Right cardiac atrium (tissue), 5 donors: Measurements from ENCODE around the gene PKDCC. TPM values are rescaled to one million over a fixed set of nuclear protein-coding genes. Genes with fewer than 3 reads are reported as not detected.

Experiments
- ATAC-seq, 2 donors: fragments of 200-7000 bp; cut with Tn5 transposase; one replicate each; pipeline versions ENCODE4 v1.8.0 to v1.9.1; 2020; ENCODE audit warnings: moderate library complexity in 2 of 2, mild to moderate bottlenecking in 1 of 2
- DNase-seq, 3 donors: peaks; one replicate each; pipeline ENCODE4 v3.0.0-alpha.2; 2020
- H3K27ac ChIP-seq: one replicate; pipeline ENCODE4 v1.5.1; 2013; ENCODE audit warnings: mild to moderate bottlenecking, low read length, control low read depth, moderate library complexity
- H3K27me3 ChIP-seq: one replicate; pipeline ENCODE4 v1.6.1; 2013; ENCODE audit not compliant: control insufficient read depth, insufficient read depth
- H3K4me1 ChIP-seq: one replicate; pipeline ENCODE4 v1.6.1; 2013; ENCODE audit warnings: low read length; ENCODE audit not compliant: control insufficient read depth, insufficient read depth
- H3K4me3 ChIP-seq: one replicate; pipeline ENCODE4 v1.5.1; 2013; ENCODE audit warnings: low read length, control low read depth
- H3K9me3 ChIP-seq: one replicate; pipeline ENCODE4 v1.6.1; 2013; ENCODE audit warnings: low read length; ENCODE audit not compliant: control insufficient read depth
- WGBS: extraction: QIAGEN DNeasy Blood & Tissue Kit; methylation state at CpG from one replicate; pipeline ENCODE4 v1.1.7; 2013; 5-methylcytosine and 5-hydroxymethylcytosine counted together
- intact Hi-C, 4 donors: fragments of 100-400 bp; cut with DNase I; formaldehyde crosslinking; loops; one replicate each; pipeline versions ENCODE4 v1.11.0 to v1.14.0; 2022 to 2023
- polyA plus RNA-seq: library from polyadenylated mRNA; stranded (reverse); fragments of 200-250 nt; gene quantifications from one replicate; pipeline ENCODE4 v1.2.3, GENCODE V29; 2013
- total RNA-seq, 4 donors: library from RNA; stranded (reverse); fragmentation: NEBNext Ultra II Directional; extraction: Animal tissue kit (Norgen Biotek cat#: 25700); gene quantifications; one replicate each; pipeline ENCODE4 v1.2.1, GENCODE V29; 2021
- donor health status: healthy with polysubstance abuse.
- donor health status: DM: no; HTN: yes; CAD: no.
- donor health status: DM: no; HTN: no; CAD: no.
- donor health status: DM: no; HTN: yes; CAD: no; lungs with severe emphysema.
- donor health status: DM: yes; HTN: yes; CAD: no.

The PKDCC gene
- total and polyA plus RNA-seq, 5 donors, result 92.2 to 189 (median 132) TPM

GRCh38 chr2:42010743-42011298 lies 37.0 kb upstream of the PKDCC start:
- Histone ChIP-seq H3K4me1 (peaks cover 6% of the 10 kb centered on the region), H3K27ac (no peak overlapping the region), H3K9me3 (no peaks in the 10 kb centered on the region), H3K4me3 (no peak overlapping the region), H3K27me3 (no peaks in the 10 kb centered on the region)
- no peak for DNase-seq
- peak; percentile 11 to 38 for ATAC-seq
- 84% methylated on average over 11 of the region's 11 CpGs for WGBS
- intact Hi-C loops, result no loop called here

- Histone ChIP-seq H3K27ac (no peak overlapping the region), H3K9me3 (no peaks in the 10 kb centered on the region), H3K4me3 (no peak overlapping the region), H3K27me3 (no peaks in the 10 kb centered on the region), H3K4me1 (peaks cover 6% of the 10 kb centered on the region)
- intact Hi-C loops, result no loop called here
- DNase-seq (no peak), ATAC-seq (no peak)
- WGBS, result 88% methylated on average over 1 of the region's 1 CpG
These were observed 35.7 kb upstream of the PKDCC start for GRCh38 chr2:42012137-42012536.

GRCh38 chr2:42012651-42013050 lies 35.2 kb upstream of the PKDCC start:
- Histone ChIP-seq H3K4me3 (no peak overlapping the region), H3K9me3 (no peaks in the 10 kb centered on the region), H3K4me1 (peaks cover 6% of the 10 kb centered on the region), H3K27me3 (no peaks in the 10 kb centered on the region), H3K27ac (no peak overlapping the region)
- intact Hi-C loops, result no loop called here
- ATAC-seq (no peak), DNase-seq (no peak)

GRCh38 chr2:42013409-42013808 lies 34.4 kb upstream of the PKDCC start:
- DNase-seq, result no peak
- peaks cover 3% of the 10 kb centered on the region for H3K4me1 ChIP-seq
- no peak overlapping the region for H3K4me3 ChIP-seq
- no peak overlapping the region for H3K27ac ChIP-seq
- no peaks in the 10 kb centered on the region for H3K9me3 ChIP-seq
- no peak for ATAC-seq
- H3K27me3 ChIP-seq, result no peaks in the 10 kb centered on the region
- intact Hi-C loops, result no loop called here
- 87% methylated on average over 2 of the region's 2 CpGs for WGBS

- intact Hi-C loops, result no loop called here
- Histone ChIP-seq H3K4me1 (peaks cover 7% of the 10 kb centered on the region), H3K9me3 (no peaks in the 10 kb centered on the region), H3K27me3 (no peaks in the 10 kb centered on the region), H3K4me3 (no peak overlapping the region), H3K27ac (no peak overlapping the region)
- WGBS, result 43% methylated on average over 4 of the region's 4 CpGs
- peak; percentile 9 to 44 for ATAC-seq
- peak in 1 of 3 donors; percentile 65 for DNase-seq
These were observed 26.4 kb upstream of the PKDCC start for GRCh38 chr2:42021464-42021863.

- H3K4me1 ChIP-seq, result peaks cover 16% of the 10 kb centered on the region
- no peak overlapping the region for H3K4me3 ChIP-seq
- peak overlapping the region; percentile 3 for H3K27ac ChIP-seq
- DNase-seq, result peak; percentile 64 to 78 (median 73)
- intact Hi-C loops, result no loop called here
- peak; percentile 89 to 93 for ATAC-seq
- H3K27me3 ChIP-seq, result no peaks in the 10 kb centered on the region
- no peaks in the 10 kb centered on the region for H3K9me3 ChIP-seq
- 34% methylated on average over 3 of the region's 3 CpGs for WGBS
These were observed 22.7 kb upstream of the PKDCC start for GRCh38 chr2:42025151-42025582.

- Histone ChIP-seq H3K27me3 (no peaks in the 10 kb centered on the region), H3K9me3 (no peaks in the 10 kb centered on the region), H3K4me3 (no peak overlapping the region), H3K4me1 (peaks cover 16% of the 10 kb centered on the region), H3K27ac (no peak overlapping the region)
- intact Hi-C loops, result no loop called here
- no peak for DNase-seq
- WGBS, result 69% methylated on average over 5 of the region's 5 CpGs
- no peak for ATAC-seq
These were observed 21.5 kb upstream of the PKDCC start for GRCh38 chr2:42026272-42026671.

- WGBS, result 44% methylated on average over 8 of the region's 8 CpGs
- ATAC-seq, result peak in 1 of 2 donors; percentile 30
- H3K4me3 ChIP-seq, result no peak overlapping the region
- H3K27me3 ChIP-seq, result no peaks in the 10 kb centered on the region
- intact Hi-C loops, result no loop called here
- peak in 2 of 3 donors; percentile 66 to 77 for DNase-seq
- peak overlapping the region; percentile 59 for H3K27ac ChIP-seq
- H3K4me1 ChIP-seq, result peaks cover 16% of the 10 kb centered on the region
- H3K9me3 ChIP-seq, result no peaks in the 10 kb centered on the region
These were observed 19.2 kb upstream of the PKDCC start for GRCh38 chr2:42028571-42029148.

- Histone ChIP-seq H3K27ac (no peak overlapping the region), H3K27me3 (no peaks in the 10 kb centered on the region), H3K4me3 (no peak overlapping the region), H3K9me3 (no peaks in the 10 kb centered on the region), H3K4me1 (peaks cover 16% of the 10 kb centered on the region)
- DNase-seq (no peak), ATAC-seq (no peak)
- intact Hi-C loops, result no loop called here
- 83% methylated on average over 4 of the region's 4 CpGs for WGBS
These were observed 18.6 kb upstream of the PKDCC start for GRCh38 chr2:42029171-42029570.

- 78% methylated on average over 4 of the region's 4 CpGs for WGBS
- Histone ChIP-seq H3K4me3 (no peak overlapping the region), H3K4me1 (peaks cover 16% of the 10 kb centered on the region), H3K27ac (no peak overlapping the region), H3K9me3 (no peaks in the 10 kb centered on the region), H3K27me3 (no peaks in the 10 kb centered on the region)
- intact Hi-C loops, result no loop called here
- no peak for DNase-seq
- ATAC-seq, result no peak
These were observed 18.1 kb upstream of the PKDCC start for GRCh38 chr2:42029639-42030199.

GRCh38 chr2:42030200-42030759 lies 17.5 kb upstream of the PKDCC start:
- H3K9me3 ChIP-seq, result no peaks in the 10 kb centered on the region
- H3K4me1 ChIP-seq, result peaks cover 12% of the 10 kb centered on the region
- WGBS, result 81% methylated on average over 19 of the region's 19 CpGs
- H3K27ac ChIP-seq, result no peak overlapping the region
- no peak for ATAC-seq
- no peak for DNase-seq
- H3K4me3 ChIP-seq, result no peak overlapping the region
- H3K27me3 ChIP-seq, result no peaks in the 10 kb centered on the region
- intact Hi-C loops, result no loop called here
